ENCODE measurements around the gene ADGRV1.
"Not testable (repeated sequence)": the region's sequence is repeated elsewhere in the genome, so short reads cannot be mapped to it uniquely, and the experiment has no call there.

ADGRV1 gene

GRCh38 chr5:90759119-90759518 lies 200.5 kb downstream of the ADGRV1 start:
- DNase-seq: no peak

- DNase-seq: no peak
Measured at GRCh38 chr5:90767710-90768109, 209.1 kb downstream of the ADGRV1 start.

GRCh38 chr5:90770006-90770541 lies 211.5 kb downstream of the ADGRV1 start:
- not testable (repeated sequence) for DNase-seq

GRCh38 chr5:90777959-90778358 lies 219.4 kb downstream of the ADGRV1 start:
- no peak for DNase-seq

GRCh38 chr5:90783460-90784333 lies 225.1 kb downstream of the ADGRV1 start:
- peak; percentile 13 to 29 for DNase-seq

- DNase-seq: no peak
Measured at GRCh38 chr5:90786756-90787155, 228.2 kb downstream of the ADGRV1 start.

- DNase-seq: no peak
Measured at GRCh38 chr5:90792725-90793124, 234.1 kb downstream of the ADGRV1 start.

- no peak for DNase-seq
Measured at GRCh38 chr5:90793183-90793582, 234.6 kb downstream of the ADGRV1 start.

- DNase-seq: not testable (repeated sequence)
Measured at GRCh38 chr5:90796919-90797318, 238.3 kb downstream of the ADGRV1 start.

- not testable (repeated sequence) for DNase-seq
Measured at GRCh38 chr5:90800082-90800481, 241.5 kb downstream of the ADGRV1 start.

GRCh38 chr5:90800515-90800914 lies 241.9 kb downstream of the ADGRV1 start:
- not testable (repeated sequence) for DNase-seq

- DNase-seq: no peak
Measured at GRCh38 chr5:90802474-90803317, 244.1 kb downstream of the ADGRV1 start.

- DNase-seq: no peak
Measured at GRCh38 chr5:90803381-90803780, 244.8 kb downstream of the ADGRV1 start.

GRCh38 chr5:90803876-90804275 lies 245.3 kb downstream of the ADGRV1 start:
- DNase-seq: no peak

- no peak for DNase-seq
Measured at GRCh38 chr5:90807496-90807895, 248.9 kb downstream of the ADGRV1 start.

GRCh38 chr5:90809311-90810056 lies 250.9 kb downstream of the ADGRV1 start:
- no peak for DNase-seq

- DNase-seq: no peak
Measured at GRCh38 chr5:90810211-90810610, 251.6 kb downstream of the ADGRV1 start.

GRCh38 chr5:90813392-90813791 lies 254.8 kb downstream of the ADGRV1 start:
- no peak for DNase-seq

- DNase-seq: not testable (repeated sequence)
Measured at GRCh38 chr5:90822062-90822461, 263.5 kb downstream of the ADGRV1 start.

- no peak for DNase-seq
Measured at GRCh38 chr5:90824436-90824835, 265.8 kb downstream of the ADGRV1 start.

- no peak for DNase-seq
Measured at GRCh38 chr5:90830058-90830457, 271.5 kb downstream of the ADGRV1 start.

GRCh38 chr5:90833753-90834152 lies 275.2 kb downstream of the ADGRV1 start:
- DNase-seq: no peak

GRCh38 chr5:90834711-90835110 lies 276.1 kb downstream of the ADGRV1 start:
- no peak for DNase-seq

Data from NCI-H187 (cell line).